Stimulated activated memory B cell treated with anti-CD40 and anti-IgM and Interleukin-4, amounts not matched to agents 10 μg/mL and 1 μg/mL and 100 μg/mL, for 72 hours (primary cell): ENCODE measurements around the gene BRSK1.
A peak's percentile ranks its signal among the peaks of the same experiment; 100 is the strongest.

Experiments
- ATAC-seq: fragments of 150-1000 bp; cut with Tn5 transposase; 2 replicates; pipeline ENCODE4 v1.10.0; 2021
- H3K27ac Mint-ChIP-seq: one replicate; pipeline ENCODE4 v1.8.0; 2022; ENCODE audit warnings: mild to moderate bottlenecking, mixed read lengths
- H3K27me3 Mint-ChIP-seq: one replicate; pipeline ENCODE4 v1.8.0; 2022; ENCODE audit warnings: mixed read lengths
- H3K36me3 Mint-ChIP-seq: one replicate; pipeline ENCODE4 v1.8.0; 2022; ENCODE audit warnings: mixed read lengths
- H3K4me1 Mint-ChIP-seq: one replicate; pipeline ENCODE4 v1.8.0; 2022; ENCODE audit warnings: mixed read lengths
- H3K4me3 Mint-ChIP-seq: one replicate; pipeline ENCODE4 v1.8.0; 2022; ENCODE audit warnings: mild to moderate bottlenecking, moderate library complexity, mixed read lengths
- H3K9me3 Mint-ChIP-seq: one replicate; pipeline ENCODE4 v1.8.0; 2022; ENCODE audit warnings: mixed read lengths

Gene BRSK1

DNA sequence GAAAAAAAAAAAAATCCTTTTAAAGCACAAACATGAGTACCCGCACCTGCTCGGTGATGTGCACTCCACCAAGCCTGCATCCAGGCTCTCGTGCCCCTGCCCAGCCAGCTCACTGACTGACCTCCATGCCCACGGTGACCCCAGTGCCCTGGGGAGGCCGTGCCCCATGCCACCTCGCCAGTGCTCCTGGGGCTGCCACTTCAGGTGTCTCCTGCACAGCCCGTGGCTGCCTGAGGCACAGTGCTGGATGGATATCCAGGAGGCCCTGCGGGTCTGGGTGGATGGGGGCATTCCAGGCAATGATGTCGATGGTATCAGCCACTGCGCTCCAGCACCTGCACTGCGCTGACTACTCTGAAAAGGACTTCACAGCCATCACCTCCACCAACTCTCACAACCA is 34.0 kb upstream of the BRSK1 start:
- Mint-ChIP-seq H3K36me3 (peaks cover 33% of the 10 kb centered on the region), H3K27ac (no peak overlapping the region), H3K9me3 (no peaks in the 10 kb centered on the region), H3K4me3 (no peak overlapping the region), H3K4me1 (peaks cover 71% of the 10 kb centered on the region), H3K27me3 (no peaks in the 10 kb centered on the region)
- ATAC-seq = no peak

DNA sequence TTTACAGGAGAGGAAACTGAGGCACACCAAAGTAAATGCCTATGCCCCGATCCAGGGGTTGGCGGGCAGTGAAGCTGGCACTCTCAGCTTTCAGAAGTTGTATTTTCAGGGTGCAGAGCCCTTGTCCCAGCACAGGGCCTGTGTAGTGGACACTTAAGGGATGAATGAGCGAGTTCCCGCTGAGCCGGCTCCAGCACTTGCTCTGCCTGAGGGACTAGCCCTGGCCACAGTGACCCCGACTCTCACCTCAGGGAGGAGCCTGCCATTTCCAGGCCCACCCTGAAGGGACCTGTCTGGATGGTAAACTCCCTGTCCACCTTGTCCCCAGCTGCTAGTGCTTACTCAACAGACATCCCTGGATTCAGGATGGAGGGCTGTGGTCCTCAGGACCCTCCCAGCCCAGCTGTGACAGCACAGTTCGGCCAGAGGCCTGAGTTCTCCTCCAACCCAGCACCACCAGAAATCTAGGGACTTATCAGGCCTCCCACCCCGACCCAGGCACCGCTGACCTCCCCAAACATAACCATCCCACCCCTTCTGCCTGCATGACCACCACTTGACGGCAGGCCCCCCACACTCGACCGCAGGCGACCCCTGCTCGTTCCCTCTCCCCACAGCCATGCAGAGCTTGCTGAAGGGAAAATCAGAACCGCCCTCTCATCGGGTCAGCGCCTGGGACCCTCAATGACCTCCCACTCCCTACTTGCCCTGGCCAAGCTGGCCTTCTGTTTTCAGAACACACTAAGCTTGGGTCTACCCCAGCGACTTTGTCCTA is 33.3 kb upstream of the BRSK1 start:
- Mint-ChIP-seq H3K36me3 (peaks cover 33% of the 10 kb centered on the region), H3K27ac (peak overlapping the region; percentile 97), H3K4me1 (peaks cover 77% of the 10 kb centered on the region), H3K27me3 (no peaks in the 10 kb centered on the region), H3K9me3 (no peaks in the 10 kb centered on the region), H3K4me3 (peak overlapping the region; percentile 81)
- ATAC-seq = no peak

DNA sequence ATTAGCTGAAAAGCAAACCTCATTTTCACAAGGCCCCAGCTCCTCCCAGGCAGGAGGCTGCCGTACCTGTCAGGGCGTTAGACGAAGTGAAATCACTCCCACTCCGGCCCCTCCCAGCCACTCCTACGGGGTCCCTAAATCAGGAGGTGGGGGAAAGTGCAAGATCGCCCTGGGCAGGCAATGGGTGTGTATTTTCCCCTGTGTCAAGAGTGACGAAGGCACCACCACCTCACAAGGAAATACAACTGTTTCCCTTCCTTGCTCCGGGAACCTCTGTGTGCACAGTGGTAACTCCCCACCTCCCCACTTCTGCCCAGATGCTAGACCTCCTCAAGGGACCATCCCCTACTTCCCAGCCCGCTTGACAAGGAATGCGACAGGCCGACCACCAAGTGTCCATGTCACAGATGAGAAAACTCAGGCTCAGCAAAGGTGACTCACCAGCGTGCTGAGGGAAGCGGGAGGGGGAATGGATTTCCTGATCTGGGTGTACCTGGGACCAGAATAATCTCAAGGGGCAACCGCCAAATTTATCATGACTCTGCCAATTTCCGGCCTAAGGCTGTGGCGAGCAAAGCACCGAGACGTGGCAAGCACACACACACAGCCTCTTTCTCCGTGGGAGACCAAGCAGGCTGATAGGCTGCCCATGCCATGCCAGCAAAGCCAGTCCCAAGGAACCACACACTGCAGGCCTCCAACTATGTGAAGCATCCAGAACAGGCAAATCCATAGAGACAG is 32.3 kb upstream of the BRSK1 start:
- Mint-ChIP-seq H3K27me3 (no peaks in the 10 kb centered on the region), H3K9me3 (no peaks in the 10 kb centered on the region), H3K36me3 (peaks cover 27% of the 10 kb centered on the region), H3K4me1 (peaks cover 88% of the 10 kb centered on the region), H3K27ac (peak overlapping the region; percentile 97), H3K4me3 (peak overlapping the region; percentile 81)
- peak; percentile 37 for ATAC-seq

DNA sequence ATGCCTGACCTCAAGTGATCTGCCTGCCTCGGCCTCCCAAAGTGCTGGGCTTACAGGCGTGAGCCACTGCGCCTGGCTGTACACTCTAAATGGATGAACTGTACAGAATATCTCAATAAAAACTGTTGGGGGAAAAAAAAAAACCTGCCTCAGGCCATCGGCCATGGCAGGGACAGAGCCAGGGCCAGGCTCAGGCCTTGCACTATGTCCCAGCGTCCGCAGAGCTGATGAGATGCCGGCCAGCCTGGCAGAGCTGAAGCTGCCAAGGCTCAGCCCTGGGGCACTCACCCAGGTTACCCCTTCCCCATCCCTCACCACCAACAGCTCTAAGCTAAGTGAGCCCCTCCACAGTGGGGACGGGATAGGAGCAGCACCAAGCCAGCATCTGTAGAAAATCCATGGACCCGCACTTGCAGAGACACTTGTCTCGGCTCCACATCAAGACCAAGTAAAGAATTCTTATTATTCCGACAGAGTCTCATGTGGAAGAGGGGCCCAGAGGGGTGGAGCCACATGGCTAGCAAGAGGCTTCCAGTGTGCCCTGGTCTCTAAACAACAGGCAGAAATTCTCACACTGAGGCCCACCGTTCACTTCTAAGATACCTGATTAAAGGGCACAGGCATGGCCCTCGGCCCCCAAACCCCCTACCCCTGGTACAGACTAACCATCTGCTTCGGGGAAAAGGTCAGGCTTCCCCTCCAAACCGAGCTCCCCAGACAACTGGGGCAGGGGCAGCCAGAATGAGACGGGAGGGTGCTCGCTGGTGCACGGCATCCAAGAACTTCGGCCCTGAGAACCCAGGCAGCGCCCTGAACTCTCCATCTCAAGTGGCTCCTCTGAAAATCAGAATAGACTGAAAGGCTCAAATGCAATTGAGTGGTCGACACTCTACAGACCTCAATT is 30.8 kb upstream of the BRSK1 start:
- H3K9me3 Mint-ChIP-seq = no peaks in the 10 kb centered on the region
- peak overlapping the region; percentile 97 for H3K27ac Mint-ChIP-seq
- peak overlapping the region; percentile 99 for H3K4me3 Mint-ChIP-seq
- ATAC-seq = no peak
- no peaks in the 10 kb centered on the region for H3K27me3 Mint-ChIP-seq
- peaks cover 91% of the 10 kb centered on the region for H3K4me1 Mint-ChIP-seq
- H3K36me3 Mint-ChIP-seq = peaks cover 28% of the 10 kb centered on the region

DNA sequence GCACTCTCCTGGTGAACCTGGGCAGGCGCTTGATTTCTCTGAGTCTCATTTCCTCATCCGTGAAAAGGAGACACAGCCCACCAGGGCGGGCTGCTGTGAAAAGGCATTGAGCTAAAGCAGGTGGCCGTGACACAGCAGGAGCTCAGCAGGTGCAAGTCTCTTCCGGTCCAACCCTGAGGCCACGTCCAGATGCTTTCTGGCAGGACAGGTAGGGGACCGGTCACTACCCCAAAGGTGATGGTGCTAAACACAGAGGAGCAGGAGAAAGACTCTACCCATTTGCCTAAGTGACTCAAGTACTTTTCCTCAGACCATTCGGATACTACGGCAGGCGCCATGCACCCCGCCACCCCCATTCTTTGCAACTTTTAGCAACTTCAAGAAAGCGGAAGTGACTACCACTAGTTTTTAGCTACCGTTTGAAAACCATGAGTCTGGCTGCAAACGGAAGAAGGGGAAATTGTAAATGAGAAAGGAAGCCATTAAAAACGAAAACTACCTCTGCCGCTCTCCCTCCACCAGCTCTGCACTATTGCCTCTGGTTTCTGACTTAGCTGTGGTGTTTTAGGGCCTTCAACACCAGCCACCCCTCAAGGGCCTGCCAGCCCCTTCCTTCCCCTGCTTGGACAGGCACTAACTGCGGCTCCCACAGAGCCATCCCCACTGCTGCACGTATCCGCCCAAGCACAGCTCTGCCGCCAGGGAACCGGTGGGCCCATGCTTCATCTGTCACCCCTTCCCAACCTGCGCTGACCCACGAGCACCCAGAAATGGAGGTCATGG is 29.8 kb upstream of the BRSK1 start:
- H3K9me3 Mint-ChIP-seq = no peaks in the 10 kb centered on the region
- peak; percentile 79 for ATAC-seq
- peaks cover 22% of the 10 kb centered on the region for H3K36me3 Mint-ChIP-seq
- no peaks in the 10 kb centered on the region for H3K27me3 Mint-ChIP-seq
- peak overlapping the region; percentile 97 for H3K27ac Mint-ChIP-seq
- peak overlapping the region; percentile 99 for H3K4me3 Mint-ChIP-seq
- peaks cover 81% of the 10 kb centered on the region for H3K4me1 Mint-ChIP-seq

DNA sequence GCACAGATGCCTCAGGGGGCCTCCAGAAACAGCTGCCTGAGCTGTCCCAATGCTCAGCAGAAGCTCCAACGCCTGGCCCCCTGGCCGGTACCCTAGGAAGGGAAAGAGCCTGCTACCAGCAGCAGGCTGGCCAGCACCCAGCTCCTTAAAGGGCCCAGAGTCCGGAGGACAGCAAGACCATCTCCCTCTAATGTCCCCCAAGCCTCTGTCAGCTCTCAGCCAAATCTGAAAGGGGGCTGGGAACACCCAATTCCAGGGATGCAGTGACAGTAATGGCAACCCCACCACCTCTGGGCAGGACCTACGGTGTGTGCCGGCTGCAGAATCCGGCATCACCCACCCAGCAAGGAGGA is 29.2 kb upstream of the BRSK1 start:
- H3K27me3 Mint-ChIP-seq = no peaks in the 10 kb centered on the region
- peak overlapping the region; percentile 99 for H3K4me3 Mint-ChIP-seq
- H3K27ac Mint-ChIP-seq = peak overlapping the region; percentile 97
- peaks cover 21% of the 10 kb centered on the region for H3K36me3 Mint-ChIP-seq
- no peak for ATAC-seq
- peaks cover 81% of the 10 kb centered on the region for H3K4me1 Mint-ChIP-seq
- no peaks in the 10 kb centered on the region for H3K9me3 Mint-ChIP-seq

DNA sequence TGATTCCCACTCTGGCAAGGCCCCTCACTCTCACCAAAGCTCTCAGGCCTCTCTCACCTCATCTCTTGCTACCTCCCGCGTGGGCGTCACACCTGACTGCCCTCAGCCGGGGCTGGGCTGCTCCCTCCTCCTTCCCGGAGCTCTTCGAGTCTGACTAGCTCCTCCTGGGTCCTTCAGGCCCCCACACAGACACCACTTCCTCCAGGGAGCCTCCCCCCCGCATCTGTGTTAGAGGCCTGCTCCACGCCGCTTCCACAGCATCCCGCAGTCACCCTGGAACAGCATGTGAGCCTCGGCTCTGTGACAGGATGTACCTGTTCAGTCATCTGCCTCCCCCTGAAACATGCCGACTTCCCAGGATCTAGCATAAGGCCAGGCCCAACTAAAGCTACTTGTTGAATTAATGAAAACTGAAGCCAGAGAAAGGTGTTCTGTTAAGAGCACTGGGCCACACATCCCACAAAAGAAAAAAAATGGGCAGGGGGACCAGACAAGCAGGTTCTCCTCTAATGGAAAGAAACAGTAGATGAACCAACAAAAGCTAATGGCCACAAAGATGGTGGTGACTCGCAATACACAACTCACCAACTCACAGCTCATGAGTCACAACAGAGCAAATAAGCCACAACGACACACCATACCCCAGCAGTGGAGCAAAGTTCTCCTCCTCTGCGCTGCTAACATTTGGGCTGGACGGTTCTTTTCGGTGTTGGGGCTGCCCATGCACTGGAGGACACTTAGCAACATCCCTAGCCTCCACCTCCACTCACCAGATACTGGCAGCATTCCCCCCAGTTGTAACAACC is 28.0 kb upstream of the BRSK1 start:
- Mint-ChIP-seq H3K9me3 (no peaks in the 10 kb centered on the region), H3K4me1 (peaks cover 78% of the 10 kb centered on the region), H3K27me3 (no peaks in the 10 kb centered on the region), H3K27ac (peak overlapping the region; percentile 97), H3K4me3 (peak overlapping the region; percentile 99), H3K36me3 (peaks cover 18% of the 10 kb centered on the region)
- ATAC-seq = no peak

DNA sequence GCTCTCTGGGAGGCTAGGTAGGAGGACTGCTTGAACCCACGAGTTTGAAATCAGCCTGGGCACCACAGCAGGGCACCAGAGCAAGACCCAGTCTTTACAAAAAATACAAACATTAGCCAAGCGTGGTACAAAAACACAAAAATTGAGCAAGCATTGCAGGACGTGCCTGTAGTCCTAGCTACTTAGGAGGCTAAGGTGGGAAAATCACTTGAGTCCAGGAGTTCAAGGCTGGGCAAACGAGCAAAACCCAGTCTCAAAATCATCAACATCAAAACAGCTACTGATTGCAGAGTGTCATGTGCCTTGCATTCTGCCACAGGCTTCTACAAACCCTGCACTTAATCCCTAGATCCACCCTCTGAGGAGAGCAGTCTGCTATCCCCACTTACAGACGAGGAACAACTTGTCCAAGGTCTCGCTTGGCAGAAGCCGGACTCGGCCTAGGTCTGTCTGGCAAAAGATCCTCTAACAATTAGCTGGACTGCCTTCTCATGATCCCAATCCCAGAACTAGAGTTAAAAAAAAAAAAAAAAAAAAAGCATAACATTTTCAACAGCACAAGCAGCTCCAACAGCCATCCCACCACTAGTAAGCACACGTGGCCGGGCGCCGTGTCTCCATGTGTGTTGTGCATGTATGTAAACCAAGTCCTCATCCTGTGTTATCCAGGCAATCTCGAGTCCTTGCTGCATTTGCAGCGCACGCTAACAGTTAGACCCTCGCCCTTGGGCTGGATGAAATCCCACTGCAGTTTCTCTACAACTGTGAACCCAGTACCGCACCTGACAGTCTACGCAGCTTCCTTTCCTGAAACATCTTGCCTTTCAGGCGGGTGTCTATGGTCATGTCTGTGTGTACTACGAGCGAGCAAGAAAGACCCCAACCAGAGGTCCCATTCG is 27.0 kb upstream of the BRSK1 start:
- Mint-ChIP-seq H3K9me3 (no peaks in the 10 kb centered on the region), H3K27ac (peak overlapping the region; percentile 97)

DNA sequence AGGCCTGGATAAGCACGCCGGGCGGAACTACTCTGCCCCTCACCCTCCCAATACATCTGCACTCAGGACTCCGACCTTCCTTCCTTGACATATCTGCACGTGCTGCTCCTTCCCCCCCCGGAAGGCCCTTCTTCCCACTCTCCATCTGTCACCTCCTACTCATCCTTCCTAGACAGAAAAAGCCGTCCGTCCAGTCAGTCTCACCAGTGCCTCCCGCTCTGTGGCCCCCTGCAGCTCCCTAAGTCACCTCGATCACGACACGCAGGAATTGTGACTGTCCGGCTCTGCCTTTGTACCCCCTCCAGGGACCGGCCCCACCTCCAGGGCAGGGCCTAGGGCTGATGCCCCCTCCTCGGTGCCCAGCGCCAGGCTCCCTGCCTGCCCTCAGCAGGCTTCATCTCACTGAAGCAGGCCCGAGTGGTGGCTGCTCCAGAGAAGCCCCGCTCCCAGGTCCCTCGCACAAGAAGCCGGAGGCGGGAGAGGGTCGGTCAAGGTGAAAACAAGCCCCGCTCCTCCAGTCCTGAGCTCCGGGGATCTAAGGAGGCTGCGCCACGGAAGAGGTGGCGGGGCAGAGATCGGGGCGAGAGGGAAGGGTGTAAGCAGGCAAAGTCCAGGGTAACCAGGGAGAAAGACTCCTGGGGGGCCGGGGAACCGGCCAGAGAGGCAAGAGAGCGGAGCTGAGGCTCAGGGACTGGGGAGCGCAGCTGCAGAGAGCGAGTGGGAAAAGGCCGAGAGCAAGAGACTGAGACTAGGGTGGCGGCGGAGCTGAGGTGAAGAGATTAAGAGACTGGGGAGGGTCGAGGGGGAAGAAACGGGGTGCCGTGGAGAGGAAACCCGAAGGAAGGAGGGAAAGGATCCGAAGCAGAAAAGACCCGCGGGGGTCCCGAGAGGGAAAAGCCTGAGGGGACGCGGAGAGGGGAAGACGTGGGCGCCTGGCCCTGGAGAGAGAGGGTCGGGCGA is 26.1 kb upstream of the BRSK1 start:
- H3K4me1 Mint-ChIP-seq = peaks cover 59% of the 10 kb centered on the region

More for the DNA sequence above, 27.0 kb upstream of the BRSK1 start:
- Mint-ChIP-seq H3K4me3 (peak overlapping the region; percentile 99), H3K4me1 (peaks cover 68% of the 10 kb centered on the region), H3K36me3 (peaks cover 11% of the 10 kb centered on the region), H3K27me3 (no peaks in the 10 kb centered on the region)
- ATAC-seq = no peak

GRCh38 chr19:55258476-55258827 is 25.3 kb upstream of the BRSK1 start:
- H3K9me3 Mint-ChIP-seq = peaks cover 3% of the 10 kb centered on the region
- H3K4me1 Mint-ChIP-seq = peaks cover 52% of the 10 kb centered on the region
- no peaks in the 10 kb centered on the region for H3K27me3 Mint-ChIP-seq
- H3K27ac Mint-ChIP-seq = peak overlapping the region; percentile 97
- H3K4me3 Mint-ChIP-seq = peak overlapping the region; percentile 97
- ATAC-seq = peak; percentile 32
- H3K36me3 Mint-ChIP-seq = peaks cover 15% of the 10 kb centered on the region

More for the DNA sequence above, 26.1 kb upstream of the BRSK1 start:
- Mint-ChIP-seq H3K27ac (peak overlapping the region; percentile 97), H3K4me3 (peak overlapping the region; percentile 99), H3K36me3 (peaks cover 15% of the 10 kb centered on the region), H3K9me3 (peaks cover 3% of the 10 kb centered on the region), H3K27me3 (no peaks in the 10 kb centered on the region)
- no peak for ATAC-seq

GRCh38 chr19:55258828-55259539 is 24.8 kb upstream of the BRSK1 start, which contains the start of gene PPP6R1:
Gene PPP6R1 (minus strand): TSS chr19:55259017. CDS start chr19:55247103, 11,914 bp downstream.
- Mint-ChIP-seq H3K4me3 (peak within 1 kb of the TSS; percentile 99), H3K27me3 (no peaks in the 10 kb centered on the region), H3K36me3 (peaks cover 15% of the 10 kb centered on the region), H3K4me1 (peaks cover 47% of the 10 kb centered on the region), H3K27ac (peak within 1 kb of the TSS; percentile 97), H3K9me3 (peaks cover 3% of the 10 kb centered on the region)
- peak; percentile 89 for ATAC-seq
